ENCODE data around the gene SRSF9.
"Not testable (repeated sequence)": the region's sequence is repeated elsewhere in the genome, so short reads cannot be mapped to it uniquely, and the experiment has no call there.

The SRSF9 gene, protein sequence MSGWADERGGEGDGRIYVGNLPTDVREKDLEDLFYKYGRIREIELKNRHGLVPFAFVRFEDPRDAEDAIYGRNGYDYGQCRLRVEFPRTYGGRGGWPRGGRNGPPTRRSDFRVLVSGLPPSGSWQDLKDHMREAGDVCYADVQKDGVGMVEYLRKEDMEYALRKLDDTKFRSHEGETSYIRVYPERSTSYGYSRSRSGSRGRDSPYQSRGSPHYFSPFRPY

DNA sequence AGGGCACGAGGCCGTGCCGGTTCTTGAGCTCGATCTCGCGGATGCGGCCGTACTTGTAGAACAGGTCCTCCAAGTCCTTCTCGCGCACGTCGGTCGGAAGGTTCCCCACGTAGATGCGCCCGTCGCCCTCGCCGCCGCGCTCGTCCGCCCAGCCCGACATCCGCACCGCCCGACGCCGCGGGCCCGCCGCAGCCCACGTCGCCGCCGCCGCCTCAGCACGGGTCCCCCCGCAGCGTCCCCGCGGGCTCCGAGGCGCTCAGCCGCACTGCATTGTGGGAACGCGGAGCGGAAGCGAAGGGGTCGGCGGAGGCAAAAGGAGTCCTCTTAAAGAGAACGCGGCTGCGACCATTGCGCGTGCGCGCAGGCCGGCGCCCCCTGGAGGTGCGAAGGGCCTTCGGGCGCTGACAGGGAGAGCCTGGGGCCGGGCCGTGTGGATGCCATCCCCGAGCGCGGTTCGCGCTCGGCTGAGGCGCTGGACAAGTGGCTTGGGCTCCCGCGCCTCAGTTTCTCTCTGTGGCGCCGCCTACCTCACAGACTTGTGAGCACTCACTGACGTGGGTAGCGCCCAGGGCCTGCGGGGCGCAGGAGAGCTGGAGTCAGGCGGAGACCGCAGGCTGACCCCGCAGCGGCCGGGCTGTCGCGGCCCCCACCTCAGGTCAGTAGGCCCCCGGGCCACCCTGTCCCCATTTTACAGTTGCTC is at the start of gene SRSF9:
Gene SRSF9, minus strand, starts transcription at position 299 of the 700 bp plus-strand sequence. Its CDS starts 139 bp downstream, at position 160.
- DNase-seq, result peak; percentile 69

GRCh38 chr12:120519324-120519723 is 49.8 kb upstream of the SRSF9 start:
- DNase-seq, result not testable (repeated sequence)

- no peak for DNase-seq
Measured at GRCh38 chr12:120515496-120515895, 45.9 kb upstream of the SRSF9 start.

DNA sequence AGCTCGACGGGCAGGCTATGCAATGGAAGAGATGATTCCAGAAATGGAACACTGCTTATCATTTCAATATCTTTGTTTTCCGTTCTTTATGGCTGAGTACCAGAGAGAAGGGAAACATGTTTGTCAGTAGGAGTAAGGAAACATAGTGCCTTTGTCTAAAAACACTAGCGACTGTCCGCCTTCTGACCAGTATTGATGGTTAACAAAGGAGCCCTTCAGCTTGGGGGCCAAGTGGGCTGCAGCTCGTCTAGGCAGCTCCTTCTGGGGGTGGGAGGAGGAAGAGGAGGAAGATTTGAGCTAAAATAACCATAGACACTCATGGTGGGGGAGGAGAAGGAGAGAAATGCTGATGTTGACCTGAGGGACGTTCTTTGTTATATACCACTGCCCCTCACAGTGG is 44.5 kb upstream of the SRSF9 start:
- DNase-seq, result no peak

DNA sequence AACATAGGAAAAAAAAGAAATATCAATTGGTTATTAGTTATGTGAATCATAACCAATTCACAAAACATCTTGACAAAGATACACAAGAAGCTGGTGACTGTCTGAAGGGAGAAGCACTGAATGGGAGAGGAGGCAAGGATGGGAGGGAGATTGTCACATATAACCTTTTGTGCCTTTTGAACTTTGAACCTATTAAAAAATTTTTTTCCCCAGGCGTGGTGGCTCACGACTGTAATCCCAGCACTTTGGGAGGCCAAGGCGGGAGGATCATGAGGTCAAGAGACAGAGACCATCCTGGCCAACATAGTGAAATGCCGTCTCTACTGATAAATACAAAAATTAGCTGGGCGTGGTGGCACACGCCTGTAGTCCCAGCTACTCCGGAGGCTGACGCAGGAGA is 39.0 kb upstream of the SRSF9 start:
- no peak for DNase-seq

GRCh38 chr12:120504587-120504986 is 35.0 kb upstream of the SRSF9 start:
- DNase-seq, result no peak

GRCh38 chr12:120500581-120500980 is 31.0 kb upstream of the SRSF9 start:
- no peak for DNase-seq

- no peak for DNase-seq
Measured at GRCh38 chr12:120498870-120499515, 29.4 kb upstream of the SRSF9 start.

DNA sequence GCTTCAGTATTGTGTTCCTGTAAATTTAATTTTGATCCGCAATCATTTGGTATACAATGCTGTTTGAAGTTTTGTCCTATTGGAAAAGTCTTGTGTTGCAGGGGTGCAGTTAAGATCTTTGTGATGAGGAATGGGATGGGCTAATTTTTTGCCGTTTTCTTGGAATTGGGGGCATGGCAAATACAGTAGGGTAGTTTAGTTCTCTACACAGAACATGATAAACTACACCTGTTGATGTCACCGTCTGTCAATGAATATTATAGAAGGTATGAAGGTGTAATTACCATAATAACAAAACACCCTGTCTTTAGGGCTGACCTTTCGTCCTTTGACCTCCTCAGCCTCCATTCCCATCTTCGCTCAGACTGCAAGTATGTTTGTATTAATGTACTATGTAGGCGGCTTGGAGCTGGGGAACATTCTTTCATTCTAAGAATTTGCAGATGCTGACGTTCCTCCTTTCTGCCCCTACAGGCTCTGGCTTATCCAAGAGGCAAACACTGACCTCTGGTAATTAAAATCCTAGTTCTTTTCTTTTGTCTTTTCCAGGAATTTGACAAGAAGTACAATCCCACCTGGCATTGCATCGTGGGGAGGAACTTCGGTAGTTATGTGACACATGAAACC is 28.1 kb upstream of the SRSF9 start:
- no peak for DNase-seq

GRCh38 chr12:120496413-120497340 is 27.1 kb upstream of the SRSF9 start:
- no peak for DNase-seq

DNA sequence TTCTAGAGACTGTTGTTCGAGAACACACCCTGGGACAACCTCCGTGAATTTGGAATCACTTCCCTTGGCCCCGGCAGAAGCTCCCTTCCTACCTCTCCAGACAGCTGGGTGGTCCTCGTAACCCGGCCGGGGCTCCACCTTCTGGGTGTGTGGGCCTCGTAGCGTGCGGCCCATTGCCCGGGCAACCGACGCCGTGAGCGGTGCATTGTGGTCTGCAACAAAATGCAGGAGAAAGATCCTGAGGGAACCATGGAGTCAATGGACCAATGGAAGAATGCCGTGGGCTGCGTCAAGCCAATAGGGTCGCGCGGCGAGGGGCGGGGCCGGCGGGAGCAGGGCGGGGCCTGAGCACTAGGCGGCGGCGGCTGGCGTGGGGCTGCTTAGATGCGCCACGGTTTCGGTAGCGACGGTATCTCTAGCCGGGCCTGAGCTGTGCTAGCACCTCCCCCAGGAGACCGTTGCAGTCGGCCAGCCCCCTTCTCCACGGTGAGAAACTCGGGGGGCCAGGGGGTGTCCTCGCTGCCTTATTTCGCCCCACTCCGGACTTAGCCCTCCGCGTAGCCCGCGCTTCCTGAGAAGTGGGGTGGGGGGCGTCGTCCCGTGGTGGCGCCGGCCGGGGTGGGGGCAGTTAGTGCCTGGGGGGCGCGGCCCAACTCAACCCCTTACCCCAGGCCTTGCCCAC is 26.3 kb upstream of the SRSF9 start, which contains the start of gene DYNLL1:
Gene DYNLL1, plus strand, starts transcription at position 383 of the 682 bp plus-strand sequence. CDS start 309 bp downstream, outside the sequence.
- DNase-seq, result peak; percentile 75

GRCh38 chr12:120495186-120495730 is 25.7 kb upstream of the SRSF9 start:
- DNase-seq, result no peak

DNA sequence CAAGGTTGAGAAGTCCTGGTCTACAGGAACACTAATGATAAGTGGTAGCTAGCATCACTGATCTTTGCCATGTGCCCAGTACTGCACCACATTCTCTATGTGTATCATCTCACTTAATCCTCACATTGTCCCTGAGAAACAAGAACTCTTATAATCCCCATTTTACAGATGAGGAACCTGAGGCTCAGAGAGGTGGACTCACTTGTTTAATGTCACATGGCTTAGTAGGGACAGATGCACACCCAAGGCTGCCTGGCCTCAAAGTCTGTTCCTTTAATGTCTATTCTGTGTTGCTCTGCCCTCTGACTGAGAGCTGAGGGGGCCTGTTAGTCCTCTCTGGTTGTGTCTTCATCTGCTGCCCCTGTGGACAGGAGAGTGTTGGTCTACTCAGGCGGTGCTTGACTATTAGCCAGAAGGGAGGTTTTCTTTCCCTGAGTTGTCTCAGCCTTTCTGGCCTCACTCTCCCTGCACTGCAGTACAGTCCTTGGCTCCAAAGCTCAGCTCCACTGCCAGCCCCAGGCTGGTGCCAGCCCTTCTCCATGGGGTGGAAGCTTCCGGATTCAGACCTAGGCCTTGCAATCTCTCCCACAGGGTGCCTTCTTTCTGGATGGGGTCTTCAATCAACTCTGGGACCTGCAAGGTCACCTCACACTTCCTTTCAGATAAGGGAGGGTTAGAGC is 21.4 kb upstream of the SRSF9 start:
- DNase-seq, result no peak

DNA sequence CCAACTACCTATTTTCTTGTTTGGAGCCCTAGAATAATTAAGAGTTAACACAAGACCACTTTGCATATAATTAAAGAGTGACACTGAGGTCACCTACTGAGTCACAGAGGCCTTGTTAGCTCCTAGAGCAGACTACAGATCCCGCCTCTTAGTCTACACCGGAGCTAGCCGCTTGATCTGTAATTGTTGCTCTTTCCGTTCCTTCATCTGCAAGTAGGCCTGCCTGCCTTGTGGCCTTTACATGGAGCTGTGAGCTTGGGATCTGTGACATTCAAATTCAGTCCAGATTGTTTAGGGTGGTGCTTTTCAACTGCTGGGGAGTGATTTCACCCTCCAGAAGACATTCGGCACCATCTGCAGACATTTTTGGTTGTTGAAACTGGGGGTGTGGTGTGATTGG is 20.8 kb upstream of the SRSF9 start:
- no peak for DNase-seq

DNA sequence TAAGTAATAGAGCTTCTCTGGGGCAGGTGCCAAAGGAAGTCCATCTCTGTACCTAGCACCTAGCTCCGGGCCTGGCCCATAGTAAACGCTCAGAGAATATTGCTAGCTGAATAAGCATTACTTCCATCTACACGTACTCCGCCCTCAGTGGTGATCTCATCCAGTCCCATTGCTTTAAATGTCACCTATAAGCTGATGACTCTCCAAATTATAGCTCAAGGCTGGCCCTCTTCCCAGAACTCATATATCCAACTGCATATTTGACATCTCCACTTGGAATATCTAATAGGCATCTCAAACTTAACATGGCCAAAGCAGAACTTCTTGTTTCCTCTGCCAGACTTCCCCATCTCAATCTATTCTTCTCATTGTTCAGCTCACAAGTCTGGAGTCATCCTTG is 19.5 kb upstream of the SRSF9 start:
- DNase-seq, result no peak

DNA sequence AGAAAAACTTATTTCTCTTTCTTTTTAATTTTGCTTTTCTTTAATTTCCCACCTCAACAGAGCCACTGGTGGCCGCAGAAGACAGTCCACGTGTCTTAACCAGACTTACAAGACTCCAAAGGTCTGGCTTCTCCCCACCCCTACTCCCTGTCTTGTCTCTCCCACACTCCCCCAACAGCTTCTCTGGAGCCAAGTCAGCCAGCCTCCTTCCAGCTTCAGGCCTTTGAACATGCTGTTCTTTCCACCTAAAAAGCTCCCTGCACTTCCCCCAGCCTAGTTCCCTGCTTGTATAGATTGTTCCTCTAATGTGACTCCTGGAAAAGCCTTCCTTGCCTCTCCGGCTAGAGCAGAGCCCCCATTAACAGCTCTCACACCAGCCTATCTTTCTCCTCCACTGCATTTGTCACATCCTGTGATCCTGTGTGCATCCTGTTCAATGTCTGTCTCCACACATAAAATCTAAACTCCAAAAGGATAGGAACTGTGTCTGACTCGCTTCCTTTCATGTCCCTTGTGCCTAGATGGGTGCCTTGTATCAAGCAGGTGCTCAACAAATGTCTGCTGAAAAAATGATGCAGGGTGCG is 18.6 kb upstream of the SRSF9 start:
- no peak for DNase-seq

DNA sequence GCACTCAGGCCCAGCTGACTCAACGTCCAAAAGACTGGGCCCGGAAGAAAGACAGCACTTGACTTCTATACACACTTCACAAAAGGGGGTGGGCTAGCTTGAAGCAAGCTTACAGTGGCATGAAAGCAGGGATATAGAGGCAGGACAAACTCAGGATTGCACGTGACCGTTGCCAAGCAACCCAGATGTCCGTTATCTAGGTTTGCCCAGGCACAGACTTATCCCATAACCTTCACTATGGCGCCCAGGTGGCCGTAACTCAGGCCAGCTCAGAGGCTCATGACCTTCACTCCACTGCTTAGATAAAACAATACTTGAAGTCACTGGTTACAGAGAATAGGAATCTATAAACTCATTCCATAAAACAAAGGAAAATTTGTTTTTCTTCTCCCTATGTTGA is 18.0 kb upstream of the SRSF9 start:
- not testable (repeated sequence) for DNase-seq

GRCh38 chr12:120485961-120486881 is 16.7 kb upstream of the SRSF9 start:
- DNase-seq, result no peak

DNA sequence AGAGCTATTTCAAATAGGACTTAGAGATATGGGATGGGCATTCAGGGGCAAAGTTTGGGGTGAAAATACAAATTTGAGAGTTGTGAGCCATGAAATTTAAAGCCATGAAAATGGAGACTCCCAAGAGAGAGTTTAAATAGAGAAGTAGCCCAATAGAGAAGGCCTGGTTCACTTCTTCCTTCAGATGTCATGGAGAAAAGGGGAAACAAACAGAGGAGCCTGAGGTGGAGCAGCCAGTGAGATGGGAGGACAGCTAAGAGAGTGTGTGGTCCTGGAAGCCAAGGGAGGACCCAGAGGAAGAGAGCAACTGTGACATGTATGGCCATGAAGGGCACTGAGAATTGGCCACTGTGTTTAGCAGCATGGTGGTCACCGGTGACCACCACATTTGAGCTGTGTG is 14.1 kb upstream of the SRSF9 start:
- DNase-seq, result no peak
